Measurements from ENCODE around the gene FOXD4L6. TPM values are rescaled to one million over a fixed set of nuclear protein-coding genes. Genes with fewer than 3 reads are reported as not detected.
"Not testable (repeated sequence)": the region's sequence is repeated elsewhere in the genome, so short reads cannot be mapped to it uniquely, and the experiment has no call there.

The FOXD4L6 gene
- total RNA-seq, 1 donor = under 0.01 TPM

- H3K27me3 ChIP-seq (ENCODE audit: insufficient read depth, low read length); H2AFZ ChIP-seq (ENCODE audit: low read length); DNase-seq (ENCODE audit: insufficient read length, low spot score, missing footprints); H3K4me2 ChIP-seq (ENCODE audit: insufficient read depth, low read length); H3K36me3 ChIP-seq (ENCODE audit: insufficient read depth, low read length); H3K4me1 ChIP-seq (ENCODE audit: insufficient read depth, low read length); H3K9me3 ChIP-seq (ENCODE audit: low read depth, low read length); H3K4me3 ChIP-seq (ENCODE audit: insufficient read depth, low read length); H3K79me2 ChIP-seq (ENCODE audit: insufficient read depth, low read length); H4K20me1 ChIP-seq (ENCODE audit: insufficient read depth, low read length); H3K27ac ChIP-seq (ENCODE audit: low read depth, low read length): not testable (repeated sequence)
Measured at GRCh38 chr9:41108816-41109215, 19.7 kb downstream of the FOXD4L6 start.

- not testable (repeated sequence) for H3K36me3 ChIP-seq (ENCODE audit: insufficient read depth, low read length); H3K4me2 ChIP-seq (ENCODE audit: insufficient read depth, low read length); H2AFZ ChIP-seq (ENCODE audit: low read length); H3K4me1 ChIP-seq (ENCODE audit: insufficient read depth, low read length); H3K9me3 ChIP-seq (ENCODE audit: low read depth, low read length); H3K79me2 ChIP-seq (ENCODE audit: insufficient read depth, low read length); H3K27ac ChIP-seq (ENCODE audit: low read depth, low read length); DNase-seq (ENCODE audit: insufficient read length, low spot score, missing footprints); H4K20me1 ChIP-seq (ENCODE audit: insufficient read depth, low read length); H3K27me3 ChIP-seq (ENCODE audit: insufficient read depth, low read length); H3K4me3 ChIP-seq (ENCODE audit: insufficient read depth, low read length)
Measured at GRCh38 chr9:41106472-41107116, 21.9 kb downstream of the FOXD4L6 start.

GRCh38 chr9:41105557-41106253 is 22.8 kb downstream of the FOXD4L6 start:
- H3K4me3 ChIP-seq (ENCODE audit: insufficient read depth, low read length); H3K79me2 ChIP-seq (ENCODE audit: insufficient read depth, low read length); H3K36me3 ChIP-seq (ENCODE audit: insufficient read depth, low read length); DNase-seq (ENCODE audit: insufficient read length, low spot score, missing footprints); H3K9me3 ChIP-seq (ENCODE audit: low read depth, low read length); H3K27ac ChIP-seq (ENCODE audit: low read depth, low read length); H4K20me1 ChIP-seq (ENCODE audit: insufficient read depth, low read length); H2AFZ ChIP-seq (ENCODE audit: low read length); H3K4me2 ChIP-seq (ENCODE audit: insufficient read depth, low read length); H3K4me1 ChIP-seq (ENCODE audit: insufficient read depth, low read length); H3K27me3 ChIP-seq (ENCODE audit: insufficient read depth, low read length): not testable (repeated sequence)

DNA sequence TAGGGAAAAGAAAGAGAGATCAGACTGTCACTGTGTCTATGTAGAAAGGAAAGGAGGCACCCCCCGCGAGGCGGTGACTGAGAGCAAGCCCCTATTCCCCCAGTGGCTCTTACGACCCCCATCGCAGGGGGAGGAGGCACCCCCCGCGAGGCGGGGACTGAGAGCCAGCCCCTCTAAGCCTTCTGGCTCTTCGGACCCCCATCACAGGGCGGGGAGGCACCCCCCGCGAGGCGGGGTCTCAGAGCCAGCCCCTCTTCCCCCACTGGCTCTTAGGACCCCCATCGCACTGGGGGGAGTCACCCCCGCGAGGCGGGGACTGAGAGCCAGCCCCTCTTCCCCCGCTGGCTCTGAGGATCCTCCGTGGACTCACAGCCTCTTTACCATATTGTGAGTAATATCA is 23.9 kb downstream of the FOXD4L6 start:
- not testable (repeated sequence) for H2AFZ ChIP-seq (ENCODE audit: low read length); H3K79me2 ChIP-seq (ENCODE audit: insufficient read depth, low read length); H3K36me3 ChIP-seq (ENCODE audit: insufficient read depth, low read length); H3K4me1 ChIP-seq (ENCODE audit: insufficient read depth, low read length); H3K4me2 ChIP-seq (ENCODE audit: insufficient read depth, low read length); DNase-seq (ENCODE audit: insufficient read length, low spot score, missing footprints); H3K4me3 ChIP-seq (ENCODE audit: insufficient read depth, low read length); H4K20me1 ChIP-seq (ENCODE audit: insufficient read depth, low read length); H3K9me3 ChIP-seq (ENCODE audit: low read depth, low read length); H3K27ac ChIP-seq (ENCODE audit: low read depth, low read length); H3K27me3 ChIP-seq (ENCODE audit: insufficient read depth, low read length)

GRCh38 chr9:41100508-41100907 is 28.0 kb downstream of the FOXD4L6 start:
- not testable (repeated sequence) for H3K9me3 ChIP-seq (ENCODE audit: low read depth, low read length); DNase-seq (ENCODE audit: insufficient read length, low spot score, missing footprints); H4K20me1 ChIP-seq (ENCODE audit: insufficient read depth, low read length); H3K4me2 ChIP-seq (ENCODE audit: insufficient read depth, low read length); H2AFZ ChIP-seq (ENCODE audit: low read length); H3K36me3 ChIP-seq (ENCODE audit: insufficient read depth, low read length); H3K27me3 ChIP-seq (ENCODE audit: insufficient read depth, low read length); H3K4me1 ChIP-seq (ENCODE audit: insufficient read depth, low read length); H3K4me3 ChIP-seq (ENCODE audit: insufficient read depth, low read length); H3K79me2 ChIP-seq (ENCODE audit: insufficient read depth, low read length); H3K27ac ChIP-seq (ENCODE audit: low read depth, low read length)

GRCh38 chr9:41098759-41099158 is 29.7 kb downstream of the FOXD4L6 start:
- H3K27me3 ChIP-seq (ENCODE audit: insufficient read depth, low read length); H3K36me3 ChIP-seq (ENCODE audit: insufficient read depth, low read length); H3K27ac ChIP-seq (ENCODE audit: low read depth, low read length); H3K4me3 ChIP-seq (ENCODE audit: insufficient read depth, low read length); H3K4me2 ChIP-seq (ENCODE audit: insufficient read depth, low read length); H2AFZ ChIP-seq (ENCODE audit: low read length); H3K79me2 ChIP-seq (ENCODE audit: insufficient read depth, low read length); DNase-seq (ENCODE audit: insufficient read length, low spot score, missing footprints); H3K4me1 ChIP-seq (ENCODE audit: insufficient read depth, low read length); H3K9me3 ChIP-seq (ENCODE audit: low read depth, low read length); H4K20me1 ChIP-seq (ENCODE audit: insufficient read depth, low read length): not testable (repeated sequence)

- not testable (repeated sequence) for DNase-seq (ENCODE audit: insufficient read length, low spot score, missing footprints); H3K27ac ChIP-seq (ENCODE audit: low read depth, low read length); H3K4me1 ChIP-seq (ENCODE audit: insufficient read depth, low read length); H3K4me3 ChIP-seq (ENCODE audit: insufficient read depth, low read length); H2AFZ ChIP-seq (ENCODE audit: low read length); H3K4me2 ChIP-seq (ENCODE audit: insufficient read depth, low read length); H3K27me3 ChIP-seq (ENCODE audit: insufficient read depth, low read length); H4K20me1 ChIP-seq (ENCODE audit: insufficient read depth, low read length); H3K36me3 ChIP-seq (ENCODE audit: insufficient read depth, low read length); H3K79me2 ChIP-seq (ENCODE audit: insufficient read depth, low read length); H3K9me3 ChIP-seq (ENCODE audit: low read depth, low read length)
Measured at GRCh38 chr9:41095060-41095459, 33.4 kb downstream of the FOXD4L6 start.

- H3K4me1 ChIP-seq (ENCODE audit: insufficient read depth, low read length); H3K4me2 ChIP-seq (ENCODE audit: insufficient read depth, low read length); H4K20me1 ChIP-seq (ENCODE audit: insufficient read depth, low read length); H3K27me3 ChIP-seq (ENCODE audit: insufficient read depth, low read length); H3K9me3 ChIP-seq (ENCODE audit: low read depth, low read length); H3K27ac ChIP-seq (ENCODE audit: low read depth, low read length); DNase-seq (ENCODE audit: insufficient read length, low spot score, missing footprints); H3K79me2 ChIP-seq (ENCODE audit: insufficient read depth, low read length); H3K36me3 ChIP-seq (ENCODE audit: insufficient read depth, low read length); H3K4me3 ChIP-seq (ENCODE audit: insufficient read depth, low read length); H2AFZ ChIP-seq (ENCODE audit: low read length): not testable (repeated sequence)
Measured at GRCh38 chr9:41094010-41094773, 34.3 kb downstream of the FOXD4L6 start.
